NT2/D1 (cell line): ENCODE data around the gene RPTOR.
A peak's percentile ranks its signal among the peaks of the same experiment; 100 is the strongest.
"Not testable (repeated sequence)": the region's sequence is repeated elsewhere in the genome, so short reads cannot be mapped to it uniquely, and the experiment has no call there.

Source experiments
- DNase-seq: peaks from one replicate; pipeline ENCODE4 v3.0.0-alpha.2; 2011; ENCODE audit warnings: low read depth, low spot score
- H3K27me3 ChIP-seq: 2 replicates; pipeline ENCODE4 v1.6.0; 2011; ENCODE audit warnings: mild to moderate bottlenecking; ENCODE audit not compliant: insufficient read length, insufficient read depth
- H3K36me3 ChIP-seq: 2 replicates; pipeline ENCODE4 v1.6.1; 2011; ENCODE audit warnings: mild to moderate bottlenecking, low read length, mixed read lengths; ENCODE audit not compliant: insufficient read depth, insufficient read length
- H3K4me1 ChIP-seq: 2 replicates; pipeline ENCODE4 v1.5.1; 2011; ENCODE audit not compliant: insufficient read depth, insufficient read length
- H3K4me3 ChIP-seq: 2 replicates; pipeline ENCODE4 v1.5.1; 2011; ENCODE audit warnings: low read depth; ENCODE audit not compliant: insufficient read length
- H3K9ac ChIP-seq: 2 replicates; pipeline ENCODE4 v1.6.0; 2011; ENCODE audit warnings: low read depth; ENCODE audit not compliant: insufficient read length
- H3K9me3 ChIP-seq: 2 replicates; pipeline ENCODE4 v1.5.1; 2011; ENCODE audit warnings: mild to moderate bottlenecking, low read length; ENCODE audit not compliant: insufficient read depth
- SUZ12 ChIP-seq: IDR thresholded peaks from 2 replicates; pipeline ENCODE4 v1.6.1; 2011; ENCODE audit not compliant: insufficient read length, insufficient read depth; ENCODE audit errors: extremely low read depth
- YY1 ChIP-seq: IDR thresholded peaks from 2 replicates; pipeline ENCODE4 v1.6.1; 2011; ENCODE audit not compliant: insufficient read length, insufficient read depth
- ZNF274 ChIP-seq: IDR thresholded peaks from 2 replicates; pipeline ENCODE4 v1.6.1; 2011; ENCODE audit warnings: mild to moderate bottlenecking, low read depth, low read length

The RPTOR gene

GRCh38 chr17:80755650-80756405, 211.2 kb downstream of the RPTOR start:
- no peaks in the 10 kb centered on the region for H3K9me3 ChIP-seq
- DNase-seq, result peak; percentile 6
- peaks cover 6% of the 10 kb centered on the region for H3K4me1 ChIP-seq
- H3K4me3 ChIP-seq, result no peak overlapping the region
- H3K9ac ChIP-seq, result no peak overlapping the region
- H3K36me3 ChIP-seq, result peaks cover 28% of the 10 kb centered on the region
- no peak for TF ChIP-seq SUZ12
- TF ChIP-seq YY1, result no peak
- TF ChIP-seq ZNF274, result no peak
- H3K27me3 ChIP-seq, result no peaks in the 10 kb centered on the region

DNA sequence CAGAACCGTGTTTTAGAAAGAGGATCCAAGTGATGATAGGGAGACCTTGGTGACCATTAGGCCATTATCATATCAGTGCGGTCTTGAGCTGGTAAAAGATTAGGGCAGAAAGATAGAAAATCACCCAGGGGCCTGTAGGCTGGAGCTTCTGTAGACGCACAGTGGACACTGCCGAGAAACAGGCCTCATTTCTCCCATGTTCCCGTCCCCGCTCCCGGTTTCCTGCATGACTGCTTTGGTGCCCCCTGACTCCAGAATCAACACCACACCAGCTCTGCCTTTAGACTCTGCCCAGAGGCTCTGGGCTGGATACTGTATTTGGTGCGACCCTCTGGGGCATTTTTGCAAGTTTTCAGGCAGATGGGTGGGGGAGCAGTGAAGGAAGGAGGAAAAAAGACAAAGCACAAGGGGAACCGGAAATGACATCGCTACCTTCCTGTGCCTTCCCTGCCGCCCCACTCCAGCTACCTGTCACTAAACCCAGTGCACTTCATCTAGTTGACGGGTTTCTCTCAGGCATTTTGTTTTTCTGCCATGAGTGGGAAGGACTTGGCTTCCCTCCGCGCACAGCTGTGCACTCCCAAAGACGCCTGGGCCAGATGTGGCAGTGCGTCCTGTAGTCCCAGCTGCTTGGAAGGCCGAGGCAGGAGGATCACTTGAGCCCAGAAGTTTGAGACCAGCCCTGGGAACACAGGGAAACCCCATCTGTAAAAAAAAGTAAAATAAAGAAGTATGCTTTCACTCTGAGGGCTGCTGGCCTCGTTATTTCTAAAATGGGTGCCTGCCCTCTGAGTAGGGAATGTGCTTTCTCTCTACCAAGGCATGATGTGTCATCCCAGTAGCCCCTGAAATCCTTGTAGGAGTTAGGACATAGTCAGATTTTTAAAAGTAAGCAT, 214.1 kb downstream of the RPTOR start:
- Histone ChIP-seq H3K27me3 (no peaks in the 10 kb centered on the region), H3K36me3 (peaks cover 27% of the 10 kb centered on the region), H3K9me3 (no peaks in the 10 kb centered on the region), H3K4me1 (no peaks in the 10 kb centered on the region), H3K4me3 (no peak overlapping the region), H3K9ac (no peak overlapping the region)
- TF ChIP-seq ZNF274 (no peak), YY1 (no peak), SUZ12 (no peak)
- no peak for DNase-seq

DNA sequence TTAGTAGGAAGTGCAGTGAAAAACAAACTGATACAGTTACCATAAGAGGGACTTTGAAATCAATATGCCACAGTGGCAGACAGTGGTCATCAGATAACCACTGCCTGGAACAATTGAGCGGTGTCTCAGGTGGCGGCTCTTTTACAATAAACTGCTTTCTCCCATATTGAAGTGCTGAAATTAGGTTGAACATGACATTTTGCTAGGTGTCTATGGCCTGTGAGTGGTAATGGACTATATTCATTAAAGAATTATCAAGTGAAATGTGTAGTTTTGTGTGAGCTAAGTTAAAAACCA, 214.7 kb downstream of the RPTOR start:
- no peak overlapping the region for H3K4me3 ChIP-seq
- no peaks in the 10 kb centered on the region for H3K9me3 ChIP-seq
- H3K36me3 ChIP-seq, result peaks cover 21% of the 10 kb centered on the region
- no peak overlapping the region for H3K9ac ChIP-seq
- TF ChIP-seq SUZ12, result no peak
- TF ChIP-seq ZNF274, result no peak
- no peak for TF ChIP-seq YY1
- no peaks in the 10 kb centered on the region for H3K4me1 ChIP-seq
- H3K27me3 ChIP-seq, result no peaks in the 10 kb centered on the region
- no peak for DNase-seq

DNA sequence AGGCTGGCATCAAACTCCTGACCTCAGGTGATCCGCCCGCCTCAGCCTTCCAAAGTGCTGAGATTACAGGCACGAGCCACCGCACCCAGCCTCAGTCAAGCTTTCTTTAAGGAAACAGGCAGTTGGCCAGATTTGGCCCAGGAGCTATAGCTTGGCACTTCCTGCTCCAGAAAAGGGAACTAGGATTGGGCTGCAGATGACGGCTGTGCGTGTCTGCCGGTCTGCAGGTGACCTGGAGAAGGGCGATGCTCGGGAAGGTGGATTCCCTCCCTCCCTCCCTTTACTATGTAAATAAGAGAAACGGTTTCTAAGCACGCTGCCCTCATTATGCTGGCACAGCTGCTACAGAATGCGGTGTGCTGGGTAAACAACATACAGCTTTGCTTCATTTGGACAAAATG, 215.9 kb downstream of the RPTOR start:
- no peaks in the 10 kb centered on the region for H3K9me3 ChIP-seq
- no peak overlapping the region for H3K9ac ChIP-seq
- TF ChIP-seq YY1 (no peak), SUZ12 (no peak), ZNF274 (no peak)
- H3K36me3 ChIP-seq, result peaks cover 16% of the 10 kb centered on the region
- H3K4me1 ChIP-seq, result no peaks in the 10 kb centered on the region
- no peak overlapping the region for H3K4me3 ChIP-seq
- no peak for DNase-seq
- no peaks in the 10 kb centered on the region for H3K27me3 ChIP-seq

DNA sequence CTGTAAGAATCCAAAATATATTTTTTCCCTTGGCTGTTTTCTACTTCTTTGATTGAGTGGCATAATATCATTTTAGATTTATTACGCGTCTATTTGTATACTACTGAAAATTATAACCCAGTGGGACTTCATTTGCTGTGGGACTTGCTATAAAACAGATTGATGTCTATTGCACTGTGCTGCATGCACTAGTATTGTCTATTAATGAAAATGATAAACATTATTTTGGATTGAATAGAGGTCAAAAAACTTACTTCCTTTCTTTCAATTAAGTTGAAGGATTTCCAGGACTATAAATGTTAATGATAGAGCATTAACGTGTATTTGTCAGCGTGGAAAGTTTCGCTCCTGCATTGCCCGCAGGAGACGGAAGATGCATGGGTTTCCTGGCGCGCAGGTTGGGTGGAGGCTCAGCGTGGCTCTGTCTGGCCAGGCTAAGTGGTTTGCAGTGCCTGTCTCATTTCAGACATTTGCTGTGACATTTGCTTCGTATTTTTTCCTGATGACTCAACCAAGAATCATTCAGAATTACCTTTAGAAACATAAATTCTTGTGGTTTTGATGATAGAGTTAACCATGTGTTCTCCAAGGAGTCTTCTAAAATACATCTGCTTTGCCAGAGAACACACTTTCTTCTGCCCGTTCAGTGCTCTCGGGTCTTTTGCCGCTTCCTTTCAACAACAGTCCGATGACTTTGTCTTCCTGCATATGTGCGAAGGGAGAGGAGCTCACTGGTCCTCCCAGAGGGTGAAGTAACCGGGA, 216.7 kb downstream of the RPTOR start:
- Histone ChIP-seq H3K4me1 (no peaks in the 10 kb centered on the region), H3K9ac (no peak overlapping the region), H3K27me3 (no peaks in the 10 kb centered on the region), H3K4me3 (no peak overlapping the region), H3K36me3 (peaks cover 13% of the 10 kb centered on the region), H3K9me3 (no peaks in the 10 kb centered on the region)
- DNase-seq, result no peak
- TF ChIP-seq ZNF274 (no peak), YY1 (no peak), SUZ12 (no peak)

GRCh38 chr17:80762076-80762475, 217.4 kb downstream of the RPTOR start:
- no peak for DNase-seq
- no peaks in the 10 kb centered on the region for H3K9me3 ChIP-seq
- H3K9ac ChIP-seq, result no peak overlapping the region
- no peak overlapping the region for H3K4me3 ChIP-seq
- TF ChIP-seq SUZ12, result no peak
- no peak for TF ChIP-seq ZNF274
- TF ChIP-seq YY1, result no peak
- H3K4me1 ChIP-seq, result no peaks in the 10 kb centered on the region
- H3K27me3 ChIP-seq, result no peaks in the 10 kb centered on the region
- H3K36me3 ChIP-seq, result peaks cover 9% of the 10 kb centered on the region

- DNase-seq, result no peak
- H3K4me1 ChIP-seq, result no peaks in the 10 kb centered on the region
- H3K9me3 ChIP-seq, result no peaks in the 10 kb centered on the region
- H3K9ac ChIP-seq, result no peak overlapping the region
- H3K4me3 ChIP-seq, result no peak overlapping the region
- TF ChIP-seq YY1 (no peak), SUZ12 (no peak)
- no peaks in the 10 kb centered on the region for H3K36me3 ChIP-seq
- H3K27me3 ChIP-seq, result no peaks in the 10 kb centered on the region
These were observed 218.7 kb downstream of the RPTOR start for GRCh38 chr17:80763293-80763867.

DNA sequence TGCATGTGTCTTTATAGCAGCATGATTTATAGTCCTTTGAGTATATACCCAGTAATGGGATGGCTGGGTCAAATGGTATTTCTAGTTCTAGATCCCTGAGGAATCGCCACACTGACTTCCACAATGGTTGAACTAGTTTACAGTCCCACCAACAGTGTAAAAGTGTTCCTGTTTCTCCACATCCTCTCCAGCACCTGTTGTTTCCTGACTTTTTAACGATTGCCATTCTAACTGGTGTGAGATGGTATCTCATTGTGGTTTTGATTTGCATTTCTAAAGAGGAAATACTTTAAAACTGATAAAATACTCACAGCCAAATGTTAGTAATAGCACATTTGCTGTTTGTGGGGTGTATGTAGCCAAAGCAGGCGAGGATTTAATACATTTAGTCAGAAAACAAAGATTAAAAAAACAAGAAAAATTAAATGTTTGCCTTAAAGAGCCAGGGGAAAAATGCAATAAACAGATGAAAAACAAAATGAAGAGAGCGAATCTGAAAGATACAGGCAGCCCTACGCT, 220.0 kb downstream of the RPTOR start:
- not testable (repeated sequence) for H3K9ac ChIP-seq, H3K27me3 ChIP-seq, H3K36me3 ChIP-seq, H3K4me3 ChIP-seq, H3K4me1 ChIP-seq, H3K9me3 ChIP-seq, DNase-seq
